ENCODE results near the gene PLIN4.

The PLIN4 gene

GRCh38 chr19:4539693-4540581, 21.7 kb upstream of the PLIN4 start, which contains the start of gene LRG1:
TSS of gene LRG1 (minus strand) at chr19:4540036. CDS start at chr19:4540013, 23 bp downstream.
- no peak for DNase-seq (ENCODE audit: low read depth, low spot score)
- Histone ChIP-seq H3K4me3 (no peak within 1 kb of the TSS), H3K36me3 (ENCODE audit: insufficient read depth, low read length) (no peaks in the 10 kb centered on the region), H3K9ac (ENCODE audit: insufficient read length) (no peak within 1 kb of the TSS), H3K9me3 (ENCODE audit: low read depth, low read length) (no peaks in the 10 kb centered on the region), H3K27ac (no peak within 1 kb of the TSS)
- TF ChIP-seq FOXP2 (optimal IDR thresholded peaks at IDR 0.05; ENCODE audit: control extremely low read depth, extremely low read length, insufficient read depth) (no peak), POLR2AphosphoS5 (IDR thresholded peaks at IDR 0.05; ENCODE audit: borderline replicate concordance, low read depth, low read length) (no peak), EZH2 (IDR thresholded peaks at IDR 0.05) (no peak)

- H3K36me3 ChIP-seq (ENCODE audit: insufficient read depth, low read length), result no peaks in the 10 kb centered on the region
- no peak overlapping the region for H3K4me3 ChIP-seq
- H3K9ac ChIP-seq (ENCODE audit: insufficient read length), result no peak overlapping the region
- DNase-seq (ENCODE audit: low read depth, low spot score), result no peak
- no peaks in the 10 kb centered on the region for H3K9me3 ChIP-seq (ENCODE audit: low read depth, low read length)
- no peak overlapping the region for H3K27ac ChIP-seq
- TF ChIP-seq POLR2AphosphoS5 (IDR thresholded peaks at IDR 0.05; ENCODE audit: borderline replicate concordance, low read depth, low read length), result no peak
Observed at GRCh38 chr19:4539169-4539692, 20.9 kb upstream of the PLIN4 start.

GRCh38 chr19:4538601-4538954, 20.3 kb upstream of the PLIN4 start:
- Histone ChIP-seq H3K9me3 (ENCODE audit: low read depth, low read length) (no peaks in the 10 kb centered on the region), H3K27ac (no peak overlapping the region), H3K9ac (ENCODE audit: insufficient read length) (no peak overlapping the region), H3K4me3 (no peak overlapping the region), H3K36me3 (ENCODE audit: insufficient read depth, low read length) (no peaks in the 10 kb centered on the region)
- no peak for DNase-seq (ENCODE audit: low read depth, low spot score)
- TF ChIP-seq EZH2 (IDR thresholded peaks at IDR 0.05), result no peak
- TF ChIP-seq FOXP2 (optimal IDR thresholded peaks at IDR 0.05; ENCODE audit: control extremely low read depth, extremely low read length, insufficient read depth), result no peak
- TF ChIP-seq POLR2AphosphoS5 (IDR thresholded peaks at IDR 0.05; ENCODE audit: borderline replicate concordance, low read depth, low read length), result no peak

GRCh38 chr19:4537953-4538600, 19.8 kb upstream of the PLIN4 start:
- Histone ChIP-seq H3K9ac (ENCODE audit: insufficient read length) (no peak overlapping the region), H3K9me3 (ENCODE audit: low read depth, low read length) (no peaks in the 10 kb centered on the region), H3K27ac (no peak overlapping the region), H3K36me3 (ENCODE audit: insufficient read depth, low read length) (no peaks in the 10 kb centered on the region), H3K4me3 (no peak overlapping the region)
- DNase-seq (ENCODE audit: low read depth, low spot score), result no peak
- no peak for TF ChIP-seq FOXP2 (optimal IDR thresholded peaks at IDR 0.05; ENCODE audit: control extremely low read depth, extremely low read length, insufficient read depth)
- no peak for TF ChIP-seq POLR2AphosphoS5 (IDR thresholded peaks at IDR 0.05; ENCODE audit: borderline replicate concordance, low read depth, low read length)

GRCh38 chr19:4536798-4537197, 18.5 kb upstream of the PLIN4 start:
- H3K9me3 ChIP-seq (ENCODE audit: low read depth, low read length), result no peaks in the 10 kb centered on the region
- TF ChIP-seq FOXP2 (optimal IDR thresholded peaks at IDR 0.05; ENCODE audit: control extremely low read depth, extremely low read length, insufficient read depth) (no peak), EZH2 (IDR thresholded peaks at IDR 0.05) (no peak), POLR2AphosphoS5 (IDR thresholded peaks at IDR 0.05; ENCODE audit: borderline replicate concordance, low read depth, low read length) (no peak)
- DNase-seq (ENCODE audit: low read depth, low spot score), result no peak
- H3K4me3 ChIP-seq, result no peak overlapping the region
- H3K36me3 ChIP-seq (ENCODE audit: insufficient read depth, low read length), result no peaks in the 10 kb centered on the region
- no peak overlapping the region for H3K27ac ChIP-seq
- H3K9ac ChIP-seq (ENCODE audit: insufficient read length), result no peak overlapping the region

GRCh38 chr19:4534836-4535658, 16.8 kb upstream of the PLIN4 start, which contains the start of gene PLIN5:
TSS of gene PLIN5 (minus strand) at chr19:4535224. CDS start at chr19:4534074, 1,150 bp downstream.
- Histone ChIP-seq H3K9me3 (ENCODE audit: low read depth, low read length) (no peaks in the 10 kb centered on the region), H3K36me3 (ENCODE audit: insufficient read depth, low read length) (no peaks in the 10 kb centered on the region), H3K9ac (ENCODE audit: insufficient read length) (no peak within 1 kb of the TSS), H3K27ac (no peak within 1 kb of the TSS), H3K4me3 (peak within 1 kb of the TSS; percentile 65)
- TF ChIP-seq POLR2AphosphoS5 (IDR thresholded peaks at IDR 0.05; ENCODE audit: borderline replicate concordance, low read depth, low read length), result no peak; the same call in 1 of the 2 replicates
- no peak for TF ChIP-seq EZH2 (IDR thresholded peaks at IDR 0.05)
- no peak for TF ChIP-seq FOXP2 (optimal IDR thresholded peaks at IDR 0.05; ENCODE audit: control extremely low read depth, extremely low read length, insufficient read depth)
- DNase-seq (ENCODE audit: low read depth, low spot score), result peak; percentile 56

GRCh38 chr19:4533835-4534424, 15.6 kb upstream of the PLIN4 start:
- Histone ChIP-seq H3K27ac (no peak overlapping the region), H3K9me3 (ENCODE audit: low read depth, low read length) (no peaks in the 10 kb centered on the region), H3K36me3 (ENCODE audit: insufficient read depth, low read length) (no peaks in the 10 kb centered on the region), H3K9ac (ENCODE audit: insufficient read length) (no peak overlapping the region), H3K4me3 (no peak overlapping the region)
- DNase-seq (ENCODE audit: low read depth, low spot score), result no peak
- no peak for TF ChIP-seq POLR2AphosphoS5 (IDR thresholded peaks at IDR 0.05; ENCODE audit: borderline replicate concordance, low read depth, low read length)
- no peak for TF ChIP-seq FOXP2 (optimal IDR thresholded peaks at IDR 0.05; ENCODE audit: control extremely low read depth, extremely low read length, insufficient read depth)
- no peak for TF ChIP-seq EZH2 (IDR thresholded peaks at IDR 0.05)

Measured in SK-N-MC (cell line).